Right renal cortex interstitium (tissue), 3 donors: ENCODE measurements around the gene MCC. TPM values are rescaled to one million over a fixed set of nuclear protein-coding genes. Genes with fewer than 3 reads are reported as not detected.
A peak's percentile ranks its signal among the peaks of the same experiment; 100 is the strongest.

Experiments
- DNase-seq, 3 donors: peaks; one replicate each; pipeline ENCODE4 v3.0.0-alpha.2; 2013; ENCODE audit warnings: low read depth in 3 of 3, low spot score in 2 of 3
- polyA plus RNA-seq, 3 donors: library from polyadenylated mRNA; unstranded; fragments of 120-200 nt; gene quantifications; one replicate each; pipeline ENCODE4 v1.2.1, GENCODE V29; 2013; ENCODE audit not compliant: insufficient read length in 3 of 3

MCC gene
- 10 to 100 TPM; 27.5 to 32.1 (median 31.6) TPM for polyA plus RNA-seq

- peak; percentile 61 to 76 (median 71) for DNase-seq
These were observed at the start of gene MCC for GRCh38 chr5:113487781-113488644. MCC (minus strand) TSS chr5:113488453.

GRCh38 chr5:113531481-113532159 lies 43.4 kb upstream of the MCC start:
- no peak for DNase-seq

- DNase-seq: no peak
These were observed 39.5 kb upstream of the MCC start for GRCh38 chr5:113527746-113528145.

- DNase-seq: no peak
These were observed 38.2 kb upstream of the MCC start for GRCh38 chr5:113526421-113526820.

- no peak for DNase-seq
These were observed 36.7 kb upstream of the MCC start for GRCh38 chr5:113524927-113525326.

- DNase-seq: no peak
These were observed 34.9 kb upstream of the MCC start for GRCh38 chr5:113523168-113523567.

GRCh38 chr5:113520899-113521298 lies 32.6 kb upstream of the MCC start:
- DNase-seq: no peak

- DNase-seq: no peak
These were observed 32.2 kb upstream of the MCC start for GRCh38 chr5:113520429-113520828.

GRCh38 chr5:113519412-113519811 lies 31.2 kb upstream of the MCC start:
- DNase-seq: no peak

- DNase-seq: no peak
These were observed 30.6 kb upstream of the MCC start for GRCh38 chr5:113518884-113519283.

GRCh38 chr5:113514289-113514635 lies 26.0 kb upstream of the MCC start:
- peak in 1 of 3 donors; percentile 14 for DNase-seq

- peak; percentile 65 to 74 (median 66) for DNase-seq
These were observed 25.4 kb upstream of the MCC start, which contains the start of gene YTHDC2 for GRCh38 chr5:113513384-113514288. YTHDC2 (plus strand) TSS chr5:113513694; CDS start chr5:113513896, 202 bp downstream.

GRCh38 chr5:113512341-113512740 lies 24.1 kb upstream of the MCC start:
- no peak for DNase-seq

- DNase-seq: no peak
These were observed 22.7 kb upstream of the MCC start for GRCh38 chr5:113510836-113511451.

GRCh38 chr5:113508756-113509155 lies 20.5 kb upstream of the MCC start:
- no peak for DNase-seq

GRCh38 chr5:113507601-113508000 lies 19.3 kb upstream of the MCC start:
- DNase-seq: no peak

- no peak for DNase-seq
These were observed 16.9 kb upstream of the MCC start for GRCh38 chr5:113505181-113505580.

- no peak for DNase-seq
These were observed 14.9 kb upstream of the MCC start for GRCh38 chr5:113503146-113503545.

GRCh38 chr5:113502073-113502472 lies 13.8 kb upstream of the MCC start:
- no peak for DNase-seq

- no peak for DNase-seq
These were observed 7.2 kb upstream of the MCC start for GRCh38 chr5:113495422-113495841.
